GM21717 (cell line): ENCODE results near the gene SLC2A9.

Source experiments
- ATAC-seq: cut with Tn5 transposase; IDR thresholded peaks from one replicate; pipeline ENCODE4 v1.9.1; 2021; ENCODE audit warnings: mild to moderate bottlenecking, moderate library complexity; ENCODE audit not compliant: unreplicated experiment

SLC2A9 gene

GRCh38 chr4:10020871-10021652 is at the start of gene SLC2A9:
TSS of gene SLC2A9 (minus strand) at chr4:10021497. CDS start at chr4:10021429, 68 bp downstream.
- ATAC-seq = no peak

- no peak for ATAC-seq
These were observed 47.9 kb upstream of the SLC2A9 start for GRCh38 chr4:10069075-10069642.

DNA sequence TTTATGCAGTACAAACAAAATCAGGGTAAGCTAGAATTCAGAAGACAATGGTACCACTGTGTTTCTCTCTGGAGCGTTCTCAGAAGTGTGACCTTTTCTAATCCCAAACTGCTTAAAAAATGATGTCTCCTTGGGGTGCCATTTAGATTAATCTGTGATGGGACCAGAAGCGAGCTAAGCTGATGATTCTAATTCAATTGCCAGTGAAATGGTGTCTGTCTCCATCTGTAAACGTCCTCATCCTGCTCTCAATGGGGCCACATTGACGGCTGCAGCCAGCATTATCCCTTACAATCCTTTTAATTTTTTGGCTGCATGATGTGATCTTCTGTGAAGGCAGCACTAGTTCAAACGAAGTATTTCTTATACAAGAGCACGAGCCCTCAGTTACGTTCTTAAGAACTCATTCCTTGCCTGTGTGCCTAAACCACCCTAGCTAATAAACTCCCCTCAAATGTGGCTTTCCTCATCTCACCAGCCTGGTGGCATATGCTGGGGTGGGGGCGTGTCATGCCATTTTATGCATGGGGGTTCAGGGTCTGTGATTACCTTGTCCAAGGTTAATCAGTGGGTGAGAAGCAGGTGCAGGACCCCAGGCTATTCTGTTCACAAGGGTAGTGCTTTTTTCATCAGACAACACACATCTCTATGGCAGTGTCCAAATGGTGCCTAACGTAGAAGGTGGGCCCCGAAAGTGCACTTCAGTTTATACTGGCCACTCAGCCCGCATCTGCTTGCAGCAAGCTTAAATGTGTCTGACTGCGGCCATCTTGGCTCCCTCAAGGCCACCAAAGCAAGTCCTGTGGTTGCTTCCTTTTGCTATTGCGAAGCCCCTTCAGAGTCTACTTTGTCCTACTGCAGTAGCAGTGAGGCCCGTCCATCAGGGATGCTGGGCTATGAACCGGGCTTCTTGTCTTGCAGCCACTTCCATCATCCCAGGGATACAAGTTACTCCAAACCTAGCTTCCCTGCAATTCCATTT is 45.7 kb upstream of the SLC2A9 start:
- ATAC-seq = no peak

GRCh38 chr4:10066206-10066605 is 44.9 kb upstream of the SLC2A9 start:
- no peak for ATAC-seq

DNA sequence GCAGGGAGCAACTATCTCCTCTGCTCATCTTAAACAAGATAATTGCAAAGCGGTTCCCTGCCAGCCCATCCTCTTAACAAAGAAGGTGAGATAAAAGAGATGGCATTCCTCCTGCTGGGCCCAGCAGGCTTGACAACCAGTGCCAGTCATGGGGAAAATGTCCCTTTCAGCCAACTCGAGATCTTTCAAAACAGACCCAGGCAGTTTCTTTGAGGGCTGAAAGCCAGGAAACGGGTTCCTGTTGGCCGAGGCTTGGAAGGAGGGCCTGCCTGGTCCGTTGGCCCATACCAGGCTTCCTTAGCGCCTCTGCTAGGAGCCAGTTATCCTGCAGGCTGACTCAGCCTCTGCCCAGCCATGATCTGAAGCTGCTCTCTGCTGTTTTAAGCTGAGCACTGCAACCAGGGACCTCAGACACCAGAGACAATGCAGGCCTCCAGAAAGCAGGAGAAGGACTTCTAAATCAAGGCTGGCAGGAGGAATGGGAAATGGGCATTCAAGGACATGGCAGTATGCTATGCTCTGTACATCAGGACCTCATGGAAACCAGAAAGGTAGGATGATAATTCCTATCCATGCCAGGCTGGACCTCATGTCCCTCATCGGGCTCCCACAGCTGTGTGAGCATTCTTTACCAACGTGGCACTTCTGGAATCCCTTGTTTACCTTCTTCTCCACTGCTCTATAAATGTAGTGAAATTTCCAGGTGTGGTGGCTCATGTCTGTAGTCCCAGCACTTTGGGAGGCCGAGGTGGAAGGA is 42.4 kb upstream of the SLC2A9 start:
- no peak for ATAC-seq

- ATAC-seq = no peak
These were observed 40.5 kb upstream of the SLC2A9 start for GRCh38 chr4:10061650-10062415.

DNA sequence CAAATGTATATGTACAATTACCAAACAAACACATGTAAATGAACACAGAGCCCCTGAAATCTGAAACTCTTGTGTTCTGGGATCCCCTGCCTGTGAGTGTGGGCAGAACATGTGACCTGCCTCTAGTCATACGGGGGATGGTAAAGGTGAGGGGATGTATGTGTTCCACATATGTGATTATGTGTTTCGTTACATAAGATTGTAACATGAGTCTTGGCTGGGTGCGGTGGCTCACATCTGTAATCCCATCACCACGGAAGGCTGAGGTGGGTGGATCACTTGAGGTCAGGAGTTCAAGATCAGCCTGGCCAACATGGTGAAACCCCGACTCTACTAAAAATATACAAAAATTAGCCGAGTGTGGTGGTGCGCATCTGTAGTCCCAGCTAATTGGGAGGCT is 37.1 kb upstream of the SLC2A9 start:
- ATAC-seq = no peak

- no peak for ATAC-seq
These were observed 35.7 kb upstream of the SLC2A9 start for GRCh38 chr4:10057023-10057395.

GRCh38 chr4:10056334-10057022 is 35.2 kb upstream of the SLC2A9 start:
- no peak for ATAC-seq

DNA sequence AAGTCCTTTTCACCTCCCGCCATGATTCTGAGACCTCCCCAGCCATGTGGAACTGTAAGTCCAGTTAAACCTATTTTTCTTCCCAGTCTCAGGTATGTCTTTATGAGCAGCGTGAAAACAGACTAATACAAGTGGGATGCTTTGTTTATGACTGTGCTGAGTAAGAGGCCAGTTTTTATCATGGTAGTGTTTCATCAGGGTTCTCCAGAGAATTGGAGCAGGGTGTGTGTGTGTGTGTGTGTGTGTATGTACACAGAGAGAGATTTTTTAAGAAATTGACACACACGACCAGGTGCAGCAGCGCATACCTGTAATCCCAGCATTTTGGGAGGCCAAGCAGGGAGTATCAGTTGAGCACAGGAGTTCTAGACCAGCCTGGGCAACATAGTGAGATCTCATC is 34.6 kb upstream of the SLC2A9 start:
- no peak for ATAC-seq

DNA sequence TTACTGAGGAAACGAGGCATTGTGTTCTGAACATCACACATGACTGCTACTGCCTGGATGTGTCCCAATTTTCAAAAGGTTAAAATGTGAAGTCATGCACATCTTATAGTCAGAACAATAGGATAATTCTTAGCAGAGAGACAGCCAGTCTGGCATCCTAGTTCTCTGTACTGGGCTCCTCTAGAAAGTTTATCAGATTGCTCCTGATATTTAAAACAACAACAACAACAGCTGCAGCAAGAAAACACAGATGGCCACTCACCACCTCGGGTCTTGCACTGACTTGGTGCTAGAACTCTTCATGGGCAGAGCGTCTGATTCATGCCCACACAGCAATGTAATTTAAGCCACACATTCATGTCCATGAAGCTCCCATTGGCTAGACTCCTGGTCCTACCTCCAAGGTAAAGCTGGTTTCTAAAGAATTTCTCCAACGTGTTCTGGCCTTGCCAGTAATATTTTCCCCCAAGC is 33.3 kb upstream of the SLC2A9 start:
- no peak for ATAC-seq

DNA sequence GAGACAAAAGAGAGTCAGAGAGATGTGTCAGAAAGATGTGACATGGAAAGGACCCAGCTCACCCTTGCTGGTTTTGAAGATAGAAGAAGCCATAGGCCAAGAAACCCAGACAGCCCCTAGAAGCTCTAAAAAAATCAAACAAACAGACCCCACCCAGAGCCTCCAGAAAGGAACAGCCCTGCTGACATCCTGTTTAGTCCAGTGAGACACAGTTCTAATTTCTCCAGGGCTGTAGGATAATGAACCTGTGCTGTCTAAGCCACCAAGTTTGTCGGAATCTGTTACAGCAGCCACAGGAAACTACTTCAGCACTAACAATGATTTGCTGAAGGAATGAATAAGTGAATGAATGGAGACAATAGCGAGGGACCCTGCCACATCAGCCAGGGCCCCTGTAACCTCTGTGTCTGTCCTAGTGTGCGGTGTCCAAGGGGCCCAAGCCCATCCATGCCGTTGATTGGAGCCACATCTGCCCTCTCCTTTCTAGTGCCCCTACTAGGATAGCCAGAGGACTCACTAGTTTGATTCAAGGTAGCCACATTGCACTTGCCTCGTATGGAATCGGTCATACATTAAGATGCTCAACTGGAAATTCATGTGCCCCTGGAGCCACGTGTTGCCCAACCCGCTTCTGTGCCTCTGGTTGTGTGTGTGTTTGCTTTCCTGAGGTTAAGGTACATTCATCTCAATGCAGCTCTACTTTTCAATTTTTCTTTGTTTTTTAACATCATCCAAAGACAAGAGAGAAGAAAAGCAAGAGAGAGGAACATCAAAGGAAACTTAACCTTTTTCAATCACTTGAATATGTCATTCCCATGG is 32.5 kb upstream of the SLC2A9 start:
- ATAC-seq = no peak

- ATAC-seq = no peak
These were observed 30.3 kb upstream of the SLC2A9 start for GRCh38 chr4:10051517-10052135.

- ATAC-seq = no peak
These were observed 29.4 kb upstream of the SLC2A9 start for GRCh38 chr4:10050721-10051120.

- no peak for ATAC-seq
These were observed 29.0 kb upstream of the SLC2A9 start for GRCh38 chr4:10050261-10050661.

DNA sequence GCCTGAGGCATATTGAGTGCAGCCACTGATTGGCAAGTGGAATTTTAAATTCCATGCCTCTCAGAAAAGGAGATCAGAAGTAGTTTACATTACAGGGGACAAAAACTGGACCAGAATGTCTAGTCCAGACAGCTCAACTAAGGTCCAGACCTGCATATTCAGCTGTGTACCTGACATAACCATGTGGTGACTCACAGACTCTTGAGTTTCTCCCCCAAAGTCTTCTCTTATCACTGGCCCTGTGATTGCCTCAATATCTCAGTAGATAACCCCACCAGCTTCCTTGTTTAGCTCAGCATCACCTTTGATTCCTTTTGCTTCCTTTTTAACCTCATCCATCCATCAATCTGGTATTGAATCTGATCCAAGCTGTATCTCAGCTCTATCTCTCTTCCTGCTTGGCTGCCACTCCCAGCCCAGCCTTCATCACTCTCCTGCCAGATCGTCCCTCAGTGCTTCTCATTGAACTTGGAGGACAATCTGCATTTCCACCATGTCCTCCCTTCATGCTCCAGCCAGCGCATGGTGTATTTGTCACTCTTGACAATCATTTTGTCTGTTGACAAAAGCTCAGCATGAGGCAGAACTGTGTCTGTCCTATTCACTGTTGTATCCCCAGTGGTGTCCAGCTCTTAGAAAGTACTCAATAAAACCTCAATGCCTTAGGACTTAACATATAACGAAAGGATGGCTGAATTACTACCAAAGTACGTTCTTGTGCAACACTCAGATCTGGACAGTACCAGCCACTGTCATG is 27.8 kb upstream of the SLC2A9 start:
- ATAC-seq = no peak

- ATAC-seq = no peak
These were observed 26.7 kb upstream of the SLC2A9 start for GRCh38 chr4:10047967-10048366.
